Panc1 (cell line): ENCODE data around the gene GPC2. TPM values are rescaled to one million over a fixed set of nuclear protein-coding genes. Genes with fewer than 3 reads are reported as not detected.
"Not testable (repeated sequence)": the region's sequence is repeated elsewhere in the genome, so short reads cannot be mapped to it uniquely, and the experiment has no call there.

ENCODE experiments used
- ATAC-seq: fragments of 200-7000 bp; cut with Tn5 transposase; 2 replicates; pipeline ENCODE4 v1.9.1; 2020; ENCODE audit warnings: mild to moderate bottlenecking, moderate library complexity
- BruUV-seq: library from RNA; stranded (reverse); fragments of 400-500 nt; replicated peaks from 2 replicates; lab custom pipeline; 2021; lab: Mats Ljungman, UMichigan
- CTCF ChIA-PET: fragments of 300-600 bp; sonication (Branson Sonifier 250); formaldehyde crosslinking; loops from one replicate; lab custom pipeline; 2022; ENCODE audit warnings: antibody characterized with exemption; lab: Charles Lee
- POLR2A ChIA-PET: fragments of 300-600 bp; sonication (Branson Sonifier 250); formaldehyde crosslinking; loops from one replicate; lab custom pipeline; 2022; ENCODE audit warnings: antibody characterized with exemption; lab: Charles Lee
- DNase-seq: peaks from one replicate; pipeline ENCODE4 v3.0.0-alpha.2; 2010; ENCODE audit warnings: low read depth, low spot score
- H3K27ac ChIP-seq: 2 replicates; pipeline ENCODE4 v1.5.1; 2011; ENCODE audit warnings: mild to moderate bottlenecking, low read length, inconsistent platforms
- H3K27me3 ChIP-seq: fragments of 200-500 bp; sonication (Bioruptor generic); 2 replicates; pipeline ENCODE4 v1.6.0; 2014; ENCODE audit warnings: low read length, inconsistent platforms; ENCODE audit not compliant: control insufficient read depth, insufficient read depth
- H3K36me3 ChIP-seq: fragments of 200-500 bp; sonication (Bioruptor generic); 2 replicates; pipeline ENCODE4 v1.5.1; 2014; ENCODE audit warnings: inconsistent platforms, mild to moderate bottlenecking, low read length, moderate library complexity; ENCODE audit not compliant: control insufficient read depth, insufficient read depth
- H3K4me1 ChIP-seq: 2 replicates; pipeline ENCODE4 v1.5.1; 2011; ENCODE audit warnings: inconsistent platforms, mild to moderate bottlenecking, low read length, moderate library complexity; ENCODE audit not compliant: control insufficient read depth, insufficient read depth
- H3K4me3 ChIP-seq, 2 experiments: 2 replicates each; pipeline ENCODE4 v1.5.1; 2011 to 2012; ENCODE audit warnings: low read depth in 2 of 2, low read length in 2 of 2, mild to moderate bottlenecking in 2 of 2, inconsistent platforms in 1 of 2, moderate library complexity in 1 of 2
- H3K9me3 ChIP-seq: fragments of 200-500 bp; sonication (Bioruptor generic); 2 replicates; pipeline ENCODE4 v1.5.1; 2014; ENCODE audit warnings: low read depth, mild to moderate bottlenecking, inconsistent platforms, low read length, moderate library complexity; ENCODE audit not compliant: control insufficient read depth, insufficient read depth
- CTCF ChIP-seq: fragments of 450-650 bp; IDR thresholded peaks from 2 replicates; pipeline ENCODE4 v1.5.1; 2017; ENCODE audit warnings: mild to moderate bottlenecking
- POLR2AphosphoS5 ChIP-seq: IDR thresholded peaks from 2 replicates; pipeline ENCODE4 v1.6.1; 2012; ENCODE audit warnings: mild to moderate bottlenecking, low read depth, low read length, moderate library complexity
- REST ChIP-seq, 2 experiments: IDR thresholded peaks; 2 replicates each; pipeline ENCODE4 v1.6.1; 2011 to 2012; ENCODE audit warnings: low read depth in 2 of 2, control low read depth in 1 of 2, low read length in 1 of 2, mild to moderate bottlenecking in 1 of 2, moderate library complexity in 1 of 2; ENCODE audit not compliant: insufficient read depth in 1 of 2
- SIN3A ChIP-seq: IDR thresholded peaks from 2 replicates; pipeline ENCODE4 v1.6.1; 2012; ENCODE audit warnings: low read depth, mild to moderate bottlenecking, low read length, moderate library complexity, borderline replicate concordance; ENCODE audit not compliant: insufficient read depth
- TCF7L2 ChIP-seq: IDR thresholded peaks from 2 replicates; pipeline ENCODE4 v1.6.1; 2011; ENCODE audit warnings: mild to moderate bottlenecking, low read depth, low read length, inconsistent platforms
- in situ Hi-C: cut with HindIII; loops from 2 replicates; pipeline ENCODE4 v1.10.0; 2016; ENCODE audit warnings: low sequenced_read_pairs, low pct_unique_long_range_greater_than_20kb
- intact Hi-C: fragments of 100-400 bp; cut with micrococcal nuclease; formaldehyde crosslinking; loops from one replicate; pipeline ENCODE4 v1.10.0; 2022; ENCODE audit not compliant: unreplicated experiment
- total RNA-seq: library from RNA; stranded (reverse); gene quantifications from one replicate; pipeline ENCODE4 v1.2.1, GENCODE V29; 2021; ENCODE audit not compliant: unreplicated experiment

The GPC2 gene
- total RNA-seq, 1 experiment from 2014 or later = 7.9 TPM

GRCh38 chr7:100147278-100147677 is 29.9 kb downstream of the GPC2 start:
- Histone ChIP-seq H3K27ac (no peak overlapping the region), H3K9me3 (no peaks in the 10 kb centered on the region), H3K36me3 (no peaks in the 10 kb centered on the region), H3K4me1 (peaks cover 5% of the 10 kb centered on the region; the same call in 1 of the 2 replicates), H3K27me3 (no peaks in the 10 kb centered on the region), H3K4me3 (no peak overlapping the region)
- BruUV-seq = no TSS peak
- CTCF ChIA-PET = no interaction called here
- ATAC-seq = no peak
- in situ Hi-C loops (no loop called here), intact Hi-C loops (no loop called here)
- TF ChIP-seq POLR2AphosphoS5 (no peak), TCF7L2 (no peak), SIN3A (no peak), CTCF (no peak), REST (IDR thresholded peaks at IDR 0.05; ENCODE audit: insufficient read depth in 1 of 2, low read depth in 2 of 2, low read length in 1 of 2) (no peak)
- no peak for DNase-seq
- POLR2A ChIA-PET = no interaction called here

- H3K4me1 ChIP-seq, intact Hi-C loops, BruUV-seq, in situ Hi-C loops, H3K4me3 ChIP-seq, DNase-seq, H3K9me3 ChIP-seq, ATAC-seq, H3K27ac ChIP-seq, H3K36me3 ChIP-seq, H3K27me3 ChIP-seq: not testable (repeated sequence)
- ChIA-PET CTCF (interaction anchor here (0.6 to 0.7 kb wide), 3 partner anchors 41 to 186 kb away, joined by 4 to 5 read pairs (median 4); no protein-coding TSS in a partner anchor), POLR2A (interaction anchor here (0.6 kb wide), 1 partner anchor 239 kb away, joined by 3 read pairs; no protein-coding TSS in a partner anchor)
Observed at GRCh38 chr7:100146350-100146749, 30.8 kb downstream of the GPC2 start.

- H3K27me3 ChIP-seq = no peaks in the 10 kb centered on the region
- no peak overlapping the region for H3K4me3 ChIP-seq
- no peaks in the 10 kb centered on the region for H3K9me3 ChIP-seq
- ChIA-PET POLR2A (no interaction called here), CTCF (no interaction called here)
- intact Hi-C loops (no loop called here), in situ Hi-C loops (no loop called here)
- H3K27ac ChIP-seq = no peak overlapping the region
- no peaks in the 10 kb centered on the region for H3K4me1 ChIP-seq
- TF ChIP-seq REST (IDR thresholded peaks at IDR 0.05; ENCODE audit: insufficient read depth in 1 of 2, low read depth in 2 of 2, low read length in 1 of 2) (no peak), SIN3A (no peak), CTCF (no peak), TCF7L2 (no peak), POLR2AphosphoS5 (no peak)
- no peaks in the 10 kb centered on the region for H3K36me3 ChIP-seq
- no peak for ATAC-seq
- BruUV-seq = no TSS peak
- DNase-seq = no peak
Observed at GRCh38 chr7:100142461-100142860, 34.7 kb downstream of the GPC2 start.
